GM21825 (cell line): ENCODE data around the gene L1CAM.

Experiments
- ATAC-seq: cut with Tn5 transposase; IDR thresholded peaks from one replicate; pipeline ENCODE4 v1.9.1; 2021; ENCODE audit warnings: mild to moderate bottlenecking, moderate library complexity; ENCODE audit not compliant: unreplicated experiment

The L1CAM gene

DNA sequence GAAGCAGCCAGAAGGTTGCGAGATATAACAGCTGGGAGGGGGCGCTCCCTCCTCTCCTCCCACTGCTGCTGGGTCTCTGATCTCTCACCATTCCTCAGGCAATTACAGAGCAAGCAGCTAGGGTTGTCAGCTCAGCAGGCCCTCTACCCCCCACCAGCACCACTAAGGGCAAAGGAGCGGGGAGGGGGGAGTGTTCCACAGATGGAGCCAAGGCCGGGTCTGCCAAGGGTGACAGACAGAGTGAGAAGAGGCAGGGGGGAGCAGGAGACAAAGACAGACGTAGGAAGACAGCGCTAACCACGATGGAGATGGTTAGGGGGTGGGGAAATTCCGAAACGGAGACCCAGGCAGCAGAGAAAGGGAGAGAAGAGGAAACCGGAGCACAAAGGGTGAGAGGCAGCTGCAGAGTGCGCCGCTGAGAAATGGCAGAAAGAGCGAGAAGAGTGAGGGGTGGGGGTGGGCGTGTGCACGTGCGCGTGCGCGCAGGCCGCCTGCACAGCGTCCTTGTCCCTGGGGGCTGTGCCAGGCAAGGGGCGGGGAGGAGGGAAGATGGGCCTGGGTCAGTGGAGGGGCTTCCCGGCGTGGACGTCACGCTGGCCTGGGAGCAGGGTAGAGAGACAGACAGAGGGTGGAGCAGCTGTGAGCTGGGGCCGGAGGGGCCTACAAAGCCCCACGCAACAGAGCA lies 6.9 kb downstream of the L1CAM start:
- ATAC-seq: no peak

- ATAC-seq: no peak
Measured at GRCh38 chrX:153878345-153878744, 7.6 kb downstream of the L1CAM start.

DNA sequence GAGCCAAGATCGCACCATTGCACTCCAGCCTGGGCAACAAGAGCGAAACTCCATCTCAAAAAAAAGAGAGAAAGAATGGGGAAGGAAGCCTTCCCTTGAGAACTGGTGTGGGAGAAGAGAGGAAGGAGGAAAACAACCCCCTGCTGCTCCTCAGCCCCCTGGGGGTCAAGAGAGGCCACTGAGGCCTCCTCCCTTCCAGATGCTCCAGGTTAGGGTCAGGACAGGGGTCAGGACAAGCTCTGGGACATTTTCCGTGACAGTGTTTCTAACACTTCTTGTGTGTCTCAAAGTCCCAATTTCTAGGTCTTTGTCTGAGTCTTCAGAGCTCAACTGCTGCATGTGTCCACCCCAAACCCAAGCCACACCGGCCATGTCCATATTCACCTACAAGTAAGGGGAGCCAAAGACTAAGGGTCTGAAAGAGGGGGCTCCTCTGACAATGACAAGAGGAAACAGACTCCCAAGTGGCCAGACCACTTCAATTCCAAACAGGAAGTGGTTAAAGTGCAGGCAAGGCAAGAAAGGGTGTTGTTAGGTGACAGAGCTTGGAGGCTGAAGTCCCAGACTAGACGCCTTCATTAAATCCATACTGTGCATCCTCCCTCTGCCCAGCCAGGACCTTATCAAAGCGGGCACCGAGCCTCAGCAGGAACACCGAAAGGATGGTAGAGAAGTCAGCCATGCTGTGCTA lies 8.3 kb downstream of the L1CAM start:
- ATAC-seq: no peak

- ATAC-seq: no peak
Measured at GRCh38 chrX:153876112-153876491, 9.9 kb downstream of the L1CAM start.

GRCh38 chrX:153875391-153876111 lies 10.4 kb downstream of the L1CAM start:
- no peak for ATAC-seq

- no peak for ATAC-seq
Measured at GRCh38 chrX:153874366-153875125, 11.4 kb downstream of the L1CAM start.

DNA sequence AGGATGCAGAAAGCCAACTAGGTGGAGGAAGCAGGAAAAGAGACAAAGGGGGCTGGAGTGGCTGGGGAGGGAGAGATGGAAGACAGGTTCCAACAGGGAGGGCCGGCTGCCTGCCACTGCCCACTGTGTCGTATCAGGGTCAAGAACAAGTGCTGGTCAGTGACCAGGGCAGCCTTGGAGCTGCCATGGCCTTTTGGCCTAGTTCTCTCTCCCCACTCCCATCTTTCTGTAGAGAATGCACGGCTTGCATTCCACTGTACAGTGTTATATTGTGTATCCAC lies 11.9 kb downstream of the L1CAM start:
- no peak for ATAC-seq

- no peak for ATAC-seq
Measured at GRCh38 chrX:153873282-153874084, 12.5 kb downstream of the L1CAM start.

- ATAC-seq: no peak
Measured at GRCh38 chrX:153871946-153872878, 13.8 kb downstream of the L1CAM start.

DNA sequence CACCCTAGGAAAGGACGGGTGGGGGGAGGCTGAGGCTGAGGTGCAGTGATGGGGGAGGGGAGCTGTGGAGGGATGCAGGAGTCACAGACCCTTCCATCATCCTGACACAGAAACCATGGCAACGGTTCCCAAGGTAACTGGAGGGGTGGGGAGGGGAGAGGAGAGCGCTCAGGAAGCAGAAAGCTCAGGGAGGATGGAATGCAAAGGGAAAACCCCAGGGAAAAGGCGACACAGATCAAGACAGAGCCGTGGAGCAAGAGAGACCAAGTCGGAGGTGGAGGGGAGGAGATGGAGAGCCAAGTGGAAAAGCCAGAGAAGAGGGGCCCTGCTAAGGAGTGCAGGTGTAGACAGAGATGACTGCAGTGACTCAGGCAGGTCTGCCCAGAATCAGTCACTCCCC lies 14.5 kb downstream of the L1CAM start:
- no peak for ATAC-seq

- no peak for ATAC-seq
Measured at GRCh38 chrX:153870791-153871360, 15.1 kb downstream of the L1CAM start.

- no peak for ATAC-seq
Measured at GRCh38 chrX:153870288-153870690, 15.7 kb downstream of the L1CAM start.

DNA sequence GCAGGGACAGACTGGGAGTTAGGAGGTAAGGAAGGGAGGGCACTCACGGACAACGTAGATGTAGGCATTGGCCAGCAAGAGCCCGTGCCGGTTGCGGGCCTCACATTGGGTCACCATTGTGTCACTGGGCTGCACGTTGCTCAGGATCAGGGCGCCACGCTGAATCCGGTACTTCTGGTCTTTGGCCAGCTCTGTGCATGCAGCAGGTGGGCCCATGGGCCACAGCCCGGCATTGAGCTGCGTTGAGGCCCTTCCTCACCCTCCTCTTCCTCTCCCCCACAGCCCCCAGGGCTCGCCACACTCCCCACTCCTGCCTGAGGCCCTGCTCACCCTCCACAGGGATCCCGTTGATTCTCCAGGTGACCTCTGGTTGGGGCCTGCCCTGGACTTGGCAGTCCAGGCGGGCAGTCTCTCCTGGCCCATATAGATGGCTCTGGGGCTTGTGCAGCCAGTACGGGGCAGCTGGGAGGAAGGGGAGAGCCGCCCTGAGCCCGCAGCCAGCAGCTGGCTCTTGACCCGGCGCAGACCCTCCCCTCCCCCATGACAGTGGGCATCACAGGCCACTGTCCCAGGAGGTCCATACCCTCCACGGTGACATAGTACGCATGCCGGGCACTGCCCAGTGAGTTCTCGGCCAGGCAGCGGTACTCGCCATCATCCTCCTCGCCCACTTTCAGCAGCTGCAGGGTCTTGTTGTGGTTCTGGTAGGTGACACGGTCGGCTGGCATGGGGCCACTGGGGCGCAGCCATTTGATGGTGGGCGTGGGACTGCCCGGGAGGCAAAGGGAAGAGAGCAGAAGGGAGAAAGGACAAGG lies 16.3 kb downstream of the L1CAM start:
- ATAC-seq: no peak

DNA sequence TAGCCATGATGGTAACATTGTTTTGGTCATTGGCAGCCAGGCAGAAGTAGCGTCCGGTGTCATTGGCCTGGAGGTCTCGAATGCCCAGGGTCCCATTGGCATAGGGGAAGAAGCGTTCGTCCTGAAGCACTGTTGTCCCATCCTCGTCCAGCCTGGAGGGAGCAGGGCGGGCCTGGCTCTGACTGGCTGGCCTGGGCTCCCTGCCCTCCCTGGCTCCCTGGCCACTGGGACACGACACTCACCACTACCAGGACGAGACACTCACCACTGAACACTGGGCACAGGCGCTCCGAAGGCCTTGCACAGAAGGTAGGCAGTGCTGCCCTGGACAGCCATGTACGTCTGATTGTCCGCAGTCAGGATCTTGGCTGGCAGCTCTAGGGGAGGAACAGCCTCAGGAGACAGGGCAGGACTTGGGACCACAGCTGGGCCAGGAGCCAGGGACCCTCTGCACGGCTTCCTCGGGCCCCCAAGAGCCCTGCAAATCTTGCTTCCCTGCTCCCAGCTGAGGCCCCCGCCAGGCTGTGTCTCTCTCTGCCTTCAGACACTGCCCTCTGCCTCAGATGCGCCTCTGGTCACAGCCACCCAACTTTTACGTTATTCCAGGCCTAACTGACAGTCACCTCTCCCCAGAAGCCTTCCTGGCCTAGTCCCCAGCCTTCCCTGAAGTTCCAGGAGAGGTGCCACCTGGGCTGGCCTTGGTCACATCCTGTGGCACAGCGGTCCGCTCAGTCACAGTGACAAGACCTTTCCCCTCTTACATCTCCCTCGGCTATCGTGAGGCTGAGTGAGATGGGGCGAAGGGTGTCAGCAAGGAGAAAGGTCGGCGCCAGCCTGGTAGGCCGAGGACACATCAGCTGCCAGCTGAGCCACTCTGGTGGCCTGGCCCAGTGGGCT lies 17.1 kb downstream of the L1CAM start:
- ATAC-seq: no peak

GRCh38 chrX:153867671-153868070 lies 18.3 kb downstream of the L1CAM start:
- ATAC-seq: no peak

GRCh38 chrX:153867139-153867538 lies 18.8 kb downstream of the L1CAM start:
- no peak for ATAC-seq

- ATAC-seq: no peak
Measured at GRCh38 chrX:153866302-153867019, 19.5 kb downstream of the L1CAM start.
